Neuron (in vitro differentiated cells): ENCODE measurements around the gene MYOF.
"Not testable (repeated sequence)": the region's sequence is repeated elsewhere in the genome, so short reads cannot be mapped to it uniquely, and the experiment has no call there.

Experiments used
- H2AFZ ChIP-seq: one replicate; pipeline ENCODE4 v1.6.1; 2013; ENCODE audit warnings: low read depth, mild to moderate bottlenecking, inconsistent platforms, low read length, moderate library complexity
- H3K27me3 ChIP-seq: one replicate; pipeline ENCODE4 v1.6.1; 2013; ENCODE audit warnings: low read length; ENCODE audit not compliant: insufficient read depth
- H3K36me3 ChIP-seq: one replicate; pipeline ENCODE4 v1.6.1; 2013; ENCODE audit warnings: low read length; ENCODE audit not compliant: insufficient read depth
- H3K4me1 ChIP-seq: one replicate; pipeline ENCODE4 v1.6.1; 2013; ENCODE audit warnings: low read length; ENCODE audit not compliant: insufficient read depth
- H3K4me3 ChIP-seq: 2 replicates; pipeline ENCODE4 v1.5.1; 2013; ENCODE audit warnings: mild to moderate bottlenecking, low read length, moderate library complexity
- H3K9me3 ChIP-seq: one replicate; pipeline ENCODE4 v1.6.1; 2013; ENCODE audit warnings: low read length

Gene MYOF

DNA sequence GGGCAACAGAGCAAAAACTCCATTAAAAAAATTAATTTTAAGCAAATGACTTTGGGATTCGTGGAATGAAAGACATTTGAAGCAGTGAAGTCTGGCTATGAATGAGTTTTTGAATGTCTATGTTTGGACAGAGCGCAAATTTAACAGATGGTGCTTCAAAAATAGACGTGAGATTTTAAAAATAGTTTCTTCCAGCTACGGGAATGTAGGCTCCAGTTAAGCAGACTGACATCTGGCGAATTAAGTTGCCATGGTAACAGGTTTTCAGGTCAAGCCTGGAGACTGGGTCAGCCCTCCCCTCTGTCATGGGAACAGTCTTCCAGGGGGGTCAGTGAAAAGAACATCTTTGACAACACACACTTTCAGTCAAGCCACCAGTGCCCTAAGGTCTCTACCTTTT, 62.0 kb downstream of the MYOF start:
- Histone ChIP-seq H3K9me3 (no peaks in the 10 kb centered on the region), H2AFZ (no peak overlapping the region), H3K4me1 (peaks cover 30% of the 10 kb centered on the region), H3K27me3 (no peaks in the 10 kb centered on the region), H3K4me3 (no peak overlapping the region), H3K36me3 (no peaks in the 10 kb centered on the region)

DNA sequence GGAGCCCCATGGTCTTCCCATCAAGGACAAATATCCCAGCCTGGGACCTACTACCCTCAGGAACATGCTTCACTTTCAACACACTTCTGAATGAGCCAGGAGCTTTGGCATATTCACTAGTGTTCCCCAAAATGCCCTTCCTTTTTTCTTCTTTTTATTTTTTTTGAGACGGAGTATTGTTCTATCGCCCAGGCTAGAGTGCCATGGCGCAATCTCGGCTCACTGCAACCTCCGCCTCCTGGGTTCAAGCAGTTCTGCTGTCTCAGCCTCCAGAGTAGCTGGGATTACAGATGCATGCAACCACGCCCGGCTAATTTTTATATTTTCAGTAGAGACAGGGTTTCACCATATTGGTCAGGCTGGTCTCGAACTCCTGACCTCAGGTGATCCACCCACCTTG, 63.1 kb downstream of the MYOF start:
- not testable (repeated sequence) for H2AFZ ChIP-seq, H3K9me3 ChIP-seq, H3K36me3 ChIP-seq, H3K27me3 ChIP-seq, H3K4me3 ChIP-seq
- peaks cover 30% of the 10 kb centered on the region for H3K4me1 ChIP-seq

DNA sequence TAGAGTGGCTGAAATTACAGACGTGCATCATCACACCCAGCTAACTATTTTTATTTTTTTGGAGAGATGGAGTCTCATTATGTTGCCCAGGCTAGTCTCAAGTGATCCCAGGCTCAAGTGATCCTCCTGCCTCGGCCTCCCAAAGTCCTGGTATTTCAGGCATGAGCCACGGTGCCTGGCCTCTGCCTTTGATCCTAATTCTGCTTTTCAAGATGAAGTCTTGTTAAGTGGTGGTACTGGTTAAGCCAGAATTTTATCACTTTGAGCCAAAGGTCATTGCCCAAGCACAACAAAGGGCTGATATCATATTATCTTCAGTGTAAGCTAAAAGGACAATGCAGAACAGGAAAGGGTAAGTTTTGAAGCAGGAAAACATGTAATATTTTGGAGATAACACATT, 64.2 kb downstream of the MYOF start:
- no peak overlapping the region for H3K4me3 ChIP-seq
- no peaks in the 10 kb centered on the region for H3K9me3 ChIP-seq
- peaks cover 36% of the 10 kb centered on the region for H3K4me1 ChIP-seq
- no peaks in the 10 kb centered on the region for H3K36me3 ChIP-seq
- no peaks in the 10 kb centered on the region for H3K27me3 ChIP-seq
- no peak overlapping the region for H2AFZ ChIP-seq

DNA sequence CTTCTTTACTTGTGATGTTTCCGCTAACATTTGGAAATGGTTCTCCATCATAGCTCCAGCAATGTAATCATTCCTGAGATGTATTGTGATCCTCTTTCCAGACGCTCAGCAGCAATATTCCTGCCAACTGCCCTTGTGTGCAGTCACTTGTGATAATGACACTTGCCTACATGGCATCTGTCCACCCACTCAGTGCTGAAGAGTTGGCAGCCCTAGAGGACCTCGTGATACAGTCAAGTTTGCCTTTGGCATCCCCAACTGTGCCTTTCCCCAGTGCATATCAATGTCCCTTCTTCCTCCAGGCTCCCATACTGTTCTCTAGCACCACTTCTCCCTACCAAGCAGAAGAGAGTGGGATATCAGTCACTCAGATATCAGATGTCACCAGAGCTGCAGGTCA, 64.9 kb downstream of the MYOF start:
- Histone ChIP-seq H3K36me3 (no peaks in the 10 kb centered on the region), H3K4me3 (no peak overlapping the region), H3K9me3 (no peaks in the 10 kb centered on the region), H2AFZ (no peak overlapping the region), H3K27me3 (no peaks in the 10 kb centered on the region), H3K4me1 (peaks cover 42% of the 10 kb centered on the region)

DNA sequence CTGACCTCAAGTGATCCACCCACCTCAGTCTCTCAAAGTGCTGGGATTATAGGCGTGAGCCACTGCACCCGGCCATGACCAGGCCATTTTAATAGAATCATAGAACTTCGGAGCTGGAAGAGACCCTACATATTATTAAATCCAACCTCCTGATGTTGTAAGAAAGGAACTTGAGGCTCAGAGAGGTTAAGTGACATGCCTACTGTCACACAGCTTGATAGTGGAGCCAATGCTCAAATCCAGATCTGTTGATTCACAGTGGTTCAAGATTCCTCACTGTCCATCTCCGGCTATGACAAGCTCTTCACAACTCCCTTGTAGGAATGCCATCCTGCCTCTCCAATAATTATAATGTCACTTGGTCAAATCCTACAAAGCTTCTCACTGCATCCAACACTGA, 65.3 kb downstream of the MYOF start:
- H3K27me3 ChIP-seq = no peaks in the 10 kb centered on the region
- no peaks in the 10 kb centered on the region for H3K36me3 ChIP-seq
- no peak overlapping the region for H3K4me3 ChIP-seq
- H3K4me1 ChIP-seq = peaks cover 39% of the 10 kb centered on the region
- no peaks in the 10 kb centered on the region for H3K9me3 ChIP-seq
- no peak overlapping the region for H2AFZ ChIP-seq

DNA sequence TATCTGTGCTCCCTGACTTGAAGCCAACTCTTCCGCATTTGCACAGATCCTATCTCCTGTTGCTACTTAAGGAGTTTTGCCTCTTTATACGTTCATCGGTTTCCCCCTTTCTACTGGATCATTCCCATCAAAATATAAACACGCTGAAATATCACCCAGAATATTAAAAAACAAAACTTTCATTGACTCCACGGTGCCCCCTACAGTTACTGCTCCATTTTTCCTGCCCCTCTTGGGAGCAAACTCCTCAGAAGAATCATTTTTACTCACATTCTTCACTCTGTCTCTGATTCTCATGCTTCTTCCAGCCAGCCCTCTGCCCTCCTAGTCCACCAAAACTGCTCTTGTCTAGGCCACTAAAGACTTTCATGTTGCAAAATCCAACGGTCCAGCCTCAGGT, 66.4 kb downstream of the MYOF start:
- Histone ChIP-seq H3K27me3 (no peaks in the 10 kb centered on the region), H3K9me3 (peaks cover 3% of the 10 kb centered on the region), H3K36me3 (no peaks in the 10 kb centered on the region), H2AFZ (no peak overlapping the region), H3K4me1 (peaks cover 28% of the 10 kb centered on the region), H3K4me3 (no peak overlapping the region)

DNA sequence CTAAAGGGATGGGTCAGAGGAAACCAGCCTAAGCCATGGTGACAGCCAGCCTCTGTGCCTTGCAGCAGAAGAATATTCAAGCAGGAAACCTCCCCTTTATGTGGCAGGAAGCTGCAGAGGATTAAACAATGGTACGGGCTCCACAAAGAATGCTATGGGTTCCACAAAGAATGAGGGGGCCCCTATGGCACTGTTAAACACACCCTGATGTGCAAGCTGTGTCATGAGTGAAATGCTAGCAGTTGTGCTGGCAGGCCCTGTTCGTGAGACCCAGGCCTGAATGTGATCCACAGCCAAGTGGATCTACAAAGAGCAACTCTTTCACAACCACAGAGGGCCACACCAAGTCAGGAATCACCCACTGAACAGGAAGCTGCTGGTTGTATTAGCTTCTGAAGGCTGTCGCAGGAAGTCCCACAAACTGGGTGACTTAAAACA, 68.9 kb downstream of the MYOF start:
- no peaks in the 10 kb centered on the region for H3K27me3 ChIP-seq
- peaks cover 14% of the 10 kb centered on the region for H3K4me1 ChIP-seq
- H3K36me3 ChIP-seq = no peaks in the 10 kb centered on the region
- H3K9me3 ChIP-seq = peaks cover 3% of the 10 kb centered on the region
- H3K4me3 ChIP-seq = no peak overlapping the region
- H2AFZ ChIP-seq = no peak overlapping the region

DNA sequence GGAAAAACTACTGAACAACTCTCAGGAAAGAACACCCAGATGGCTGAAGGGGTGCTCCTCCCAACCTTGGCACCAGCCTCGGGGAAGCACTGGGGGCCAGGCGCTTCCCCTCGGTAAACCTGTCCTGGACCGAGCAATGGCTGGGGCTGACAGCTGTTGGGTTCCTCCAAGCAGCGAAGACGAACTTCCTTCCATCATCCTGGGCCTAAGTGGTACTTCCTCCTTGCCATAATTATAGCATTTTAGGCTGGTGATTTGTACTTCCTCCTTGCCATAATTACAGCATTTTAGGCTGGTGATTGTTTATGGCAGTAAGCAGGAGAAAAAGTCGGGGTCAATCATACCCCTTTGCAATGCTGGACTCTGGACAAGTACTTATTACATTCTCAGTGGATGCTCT, 69.3 kb downstream of the MYOF start:
- Histone ChIP-seq H3K27me3 (no peaks in the 10 kb centered on the region), H3K4me3 (no peak overlapping the region), H2AFZ (no peak overlapping the region), H3K4me1 (peaks cover 14% of the 10 kb centered on the region), H3K9me3 (peaks cover 3% of the 10 kb centered on the region), H3K36me3 (no peaks in the 10 kb centered on the region)

DNA sequence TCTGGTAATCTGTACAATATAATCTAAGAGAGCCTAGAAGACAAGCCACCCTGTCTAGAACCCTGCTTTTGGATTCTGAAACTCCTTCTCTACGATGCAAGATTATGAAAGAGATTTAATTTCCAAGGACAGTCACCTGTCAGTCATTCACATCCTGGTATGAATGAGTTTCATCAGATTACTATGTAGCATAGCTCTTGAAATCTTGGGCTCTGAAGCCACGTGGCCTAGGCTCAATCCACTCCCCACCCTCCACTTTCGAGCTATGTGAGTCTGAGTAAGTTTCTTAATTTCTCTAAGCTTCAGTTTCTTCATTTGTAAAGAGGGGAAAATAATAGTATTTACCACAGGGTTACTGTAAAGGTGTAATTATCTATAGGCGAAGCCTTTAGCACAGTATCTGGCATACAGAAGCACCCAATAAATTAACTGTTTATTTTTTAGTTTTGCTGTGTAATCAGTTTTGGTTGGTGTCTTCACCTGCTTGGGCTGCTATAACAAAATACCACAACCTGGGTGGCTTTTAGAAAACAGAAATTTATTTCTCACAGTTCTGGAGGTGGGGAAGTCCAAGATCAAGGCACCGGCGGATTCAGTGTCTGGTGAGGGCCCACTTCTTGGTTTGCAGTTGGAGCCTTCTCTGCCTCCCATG, 71.3 kb downstream of the MYOF start:
- Histone ChIP-seq H3K36me3 (no peaks in the 10 kb centered on the region), H3K27me3 (no peaks in the 10 kb centered on the region), H3K4me1 (peaks cover 17% of the 10 kb centered on the region), H2AFZ (no peak overlapping the region), H3K9me3 (peaks cover 3% of the 10 kb centered on the region), H3K4me3 (no peak overlapping the region)

DNA sequence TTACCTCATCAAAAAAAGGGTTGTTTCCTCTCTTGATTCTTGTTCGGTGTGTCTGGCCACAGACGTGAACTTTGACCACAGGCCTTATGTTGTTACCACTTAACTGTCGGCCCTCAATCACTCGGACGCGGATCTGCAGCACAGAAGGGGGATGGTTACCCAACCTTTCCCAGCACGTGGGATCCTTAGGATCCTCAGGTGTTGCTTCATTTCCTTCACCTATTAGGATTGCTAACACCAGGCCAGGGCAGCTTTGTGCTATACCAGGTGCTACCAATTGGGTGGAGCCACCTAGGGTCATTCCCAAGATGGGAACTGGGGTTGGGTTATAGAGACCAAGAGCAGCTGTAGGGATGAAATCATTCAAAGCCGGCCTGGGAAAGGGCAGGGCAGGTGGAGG, 73.4 kb downstream of the MYOF start:
- Histone ChIP-seq H3K27me3 (no peaks in the 10 kb centered on the region), H3K4me3 (no peak overlapping the region), H3K36me3 (no peaks in the 10 kb centered on the region), H3K4me1 (peaks cover 20% of the 10 kb centered on the region), H3K9me3 (peaks cover 3% of the 10 kb centered on the region), H2AFZ (no peak overlapping the region)

DNA sequence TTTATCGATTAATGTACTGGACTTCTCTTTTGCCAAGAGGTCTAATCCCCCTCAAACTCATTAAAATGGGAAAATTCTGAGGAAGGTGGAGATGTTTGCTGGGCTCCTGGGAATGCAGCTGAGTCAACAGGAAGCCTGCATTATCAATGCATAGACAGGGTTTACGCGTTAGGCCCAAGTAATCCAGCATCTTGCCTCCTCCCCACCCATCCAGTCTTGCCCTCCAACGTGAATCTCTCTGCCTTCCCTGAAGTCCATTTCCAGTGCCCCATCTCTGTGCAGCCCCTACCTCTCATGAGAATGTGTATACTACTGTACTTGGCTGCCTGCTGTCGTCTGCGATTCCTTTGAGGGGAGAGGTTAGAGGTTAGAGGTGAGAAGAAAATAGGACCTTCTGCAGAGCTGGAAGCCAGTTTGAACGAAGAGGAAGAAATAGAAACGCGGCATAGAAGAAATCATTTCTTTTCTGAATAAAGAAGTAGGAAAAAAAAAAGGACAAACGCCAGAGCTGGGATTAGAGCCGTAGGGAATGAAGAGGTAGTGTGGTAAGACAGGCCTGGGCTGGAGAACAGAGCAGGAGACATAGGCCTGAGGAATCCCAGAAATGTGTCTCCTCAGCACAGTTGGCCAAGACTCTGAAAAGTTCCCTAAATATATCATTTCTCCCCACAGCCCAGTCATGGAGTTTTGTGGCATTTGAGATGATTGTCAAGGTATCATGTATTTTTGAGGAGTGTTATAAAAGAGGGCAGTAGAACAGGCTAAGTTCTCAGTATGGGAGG, 75.6 kb downstream of the MYOF start:
- H3K9me3 ChIP-seq = peaks cover 3% of the 10 kb centered on the region
- H3K27me3 ChIP-seq = no peaks in the 10 kb centered on the region
- H3K4me3 ChIP-seq = no peak overlapping the region
- H3K4me1 ChIP-seq = peaks cover 6% of the 10 kb centered on the region
- H3K36me3 ChIP-seq = no peaks in the 10 kb centered on the region
- H2AFZ ChIP-seq = no peak overlapping the region

DNA sequence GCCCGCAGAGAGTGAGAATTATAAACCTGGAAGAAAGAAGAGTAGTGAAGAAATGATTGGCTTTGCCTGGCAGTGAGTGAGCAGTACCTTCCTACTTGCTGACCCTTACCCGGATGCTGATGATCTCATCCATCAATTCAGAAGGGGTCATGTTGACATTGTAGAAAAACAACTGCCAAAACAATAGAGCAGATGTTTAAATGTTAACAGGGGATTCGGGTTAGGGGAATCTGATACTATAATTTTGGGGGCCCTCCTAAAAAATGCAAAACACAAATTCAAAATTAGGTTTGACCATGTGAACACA, 78.1 kb downstream of the MYOF start:
- Histone ChIP-seq H3K9me3 (no peaks in the 10 kb centered on the region), H3K36me3 (no peaks in the 10 kb centered on the region), H3K4me1 (peaks cover 7% of the 10 kb centered on the region), H3K27me3 (no peaks in the 10 kb centered on the region), H3K4me3 (no peak overlapping the region), H2AFZ (no peak overlapping the region)

DNA sequence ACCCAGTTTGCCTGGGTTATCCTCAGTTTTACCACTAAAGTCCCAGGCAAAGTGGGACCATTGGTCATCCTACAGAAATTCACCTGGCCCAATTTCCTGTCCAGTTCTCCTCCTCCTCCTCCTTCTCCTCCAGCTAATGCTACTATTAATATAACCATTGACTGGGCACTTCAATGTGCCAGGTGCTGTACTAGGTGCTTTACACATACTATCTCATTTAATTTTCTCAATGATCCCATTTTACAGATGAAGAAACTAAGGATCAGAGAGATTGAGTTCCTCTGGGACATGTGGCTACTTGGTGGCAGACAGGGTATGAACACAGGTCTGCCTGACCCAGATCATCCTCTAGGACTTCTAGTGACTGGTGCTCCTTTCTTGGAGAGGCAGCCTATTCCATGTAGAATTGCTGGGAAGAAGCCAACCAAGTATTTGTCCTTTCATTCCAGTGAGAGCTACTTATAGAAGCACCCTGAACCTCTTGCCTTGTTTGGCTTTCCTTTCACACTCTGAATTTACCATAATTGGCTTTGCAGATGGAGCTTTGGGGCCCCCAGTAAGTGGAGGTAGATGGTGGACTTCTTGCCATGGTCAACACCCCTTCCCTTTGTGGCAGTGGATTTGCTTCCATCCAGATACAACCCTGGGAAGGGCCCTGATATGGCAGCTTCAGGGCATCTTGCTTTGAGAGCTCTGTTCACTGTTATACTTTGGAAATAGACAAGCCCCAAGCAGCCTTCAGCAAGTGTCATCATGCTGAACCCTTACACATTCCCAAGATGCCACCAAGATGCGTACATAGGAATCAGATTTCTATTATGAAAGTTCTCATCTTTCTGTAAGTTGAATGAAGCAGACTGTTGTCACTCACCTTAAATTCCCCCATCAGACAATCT, 78.7 kb downstream of the MYOF start:
- Histone ChIP-seq H3K9me3 (no peaks in the 10 kb centered on the region), H3K4me1 (peaks cover 10% of the 10 kb centered on the region), H3K27me3 (no peaks in the 10 kb centered on the region), H3K36me3 (no peaks in the 10 kb centered on the region), H2AFZ (no peak overlapping the region), H3K4me3 (no peak overlapping the region)
